Trophoblast cell (in vitro differentiated cells and primary cell): ENCODE data around the gene TMEM60.

ENCODE experiments used
- DNase-seq, 2 donors: peaks; one replicate each; pipeline ENCODE4 v3.0.0-alpha.2; 2016
- H2AFZ ChIP-seq: 2 replicates; pipeline ENCODE4 v1.6.1; 2013; ENCODE audit warnings: low read length, moderate library complexity, mild to moderate bottlenecking; ENCODE audit not compliant: insufficient read depth, poor library complexity
- H2AK5ac ChIP-seq: 2 replicates; pipeline ENCODE4 v1.6.1; 2013; ENCODE audit warnings: mild to moderate bottlenecking, low read length
- H2BK120ac ChIP-seq: 2 replicates; pipeline ENCODE4 v1.6.1; 2013; ENCODE audit warnings: low read length, mild to moderate bottlenecking, moderate library complexity; ENCODE audit not compliant: insufficient read depth, poor library complexity
- H2BK12ac ChIP-seq: 2 replicates; pipeline ENCODE4 v1.6.1; 2013; ENCODE audit warnings: mild to moderate bottlenecking, low read length, moderate library complexity
- H2BK5ac ChIP-seq: 2 replicates; pipeline ENCODE4 v1.6.1; 2013; ENCODE audit warnings: low read length, low read depth, moderate library complexity, mild to moderate bottlenecking; ENCODE audit not compliant: poor library complexity
- H3K14ac ChIP-seq: 2 replicates; pipeline ENCODE4 v1.6.1; 2013; ENCODE audit warnings: mild to moderate bottlenecking, low read length
- H3K18ac ChIP-seq: 2 replicates; pipeline ENCODE4 v1.6.1; 2013; ENCODE audit warnings: mild to moderate bottlenecking, low read length
- H3K23ac ChIP-seq: 2 replicates; pipeline ENCODE4 v1.6.1; 2013; ENCODE audit warnings: low read length
- H3K27ac ChIP-seq: 2 replicates; pipeline ENCODE4 v1.5.1; 2013; ENCODE audit warnings: low read depth, mild to moderate bottlenecking, inconsistent platforms, low read length, moderate library complexity
- H3K27me3 ChIP-seq: 2 replicates; pipeline ENCODE4 v1.6.1; 2013; ENCODE audit warnings: inconsistent platforms, mild to moderate bottlenecking, low read length, moderate library complexity; ENCODE audit not compliant: insufficient read depth
- H3K36me3 ChIP-seq, 2 experiments: 1 replicate in 1 of 2; 2 replicates in 1 of 2; pipeline ENCODE4 v1.6.1; 2013; ENCODE audit warnings: low read length in 2 of 2, mild to moderate bottlenecking in 2 of 2, moderate library complexity in 1 of 2; ENCODE audit not compliant: insufficient read depth in 2 of 2, control insufficient read depth in 1 of 2
- H3K4ac ChIP-seq: 2 replicates; pipeline ENCODE4 v1.6.1; 2013; ENCODE audit warnings: low read depth, mild to moderate bottlenecking, low read length, moderate library complexity
- H3K4me1 ChIP-seq, 2 experiments: 1 replicate in 1 of 2; 2 replicates in 1 of 2; pipeline ENCODE4 v1.6.1; 2013; ENCODE audit warnings: low read length in 2 of 2, mild to moderate bottlenecking in 2 of 2, moderate library complexity in 1 of 2; ENCODE audit not compliant: insufficient read depth in 2 of 2, control insufficient read depth in 1 of 2
- H3K4me2 ChIP-seq: 2 replicates; pipeline ENCODE4 v1.6.1; 2013; ENCODE audit warnings: inconsistent platforms, mild to moderate bottlenecking, low read length, moderate library complexity
- H3K4me3 ChIP-seq: 2 replicates; pipeline ENCODE4 v1.5.1; 2013; ENCODE audit warnings: mild to moderate bottlenecking, low read depth, low read length, inconsistent platforms
- H3K79me1 ChIP-seq: one replicate; pipeline ENCODE4 v1.6.1; 2013; ENCODE audit warnings: low read length
- H3K79me2 ChIP-seq: 2 replicates; pipeline ENCODE4 v1.6.1; 2013; ENCODE audit warnings: low read length, mild to moderate bottlenecking; ENCODE audit not compliant: control insufficient read depth, insufficient read depth, poor library complexity
- H3K9ac ChIP-seq: 2 replicates; pipeline ENCODE4 v1.6.1; 2013; ENCODE audit warnings: mild to moderate bottlenecking, low read length
- H3K9me3 ChIP-seq: 2 replicates; pipeline ENCODE4 v1.6.1; 2013; ENCODE audit warnings: low read depth, mild to moderate bottlenecking, control low read depth, inconsistent platforms, low read length; ENCODE audit not compliant: insufficient read depth
- H4K12ac ChIP-seq: 2 replicates; pipeline ENCODE4 v1.6.1; 2013; ENCODE audit warnings: low read depth, mild to moderate bottlenecking, low read length, moderate library complexity
- H4K8ac ChIP-seq: 2 replicates; pipeline ENCODE4 v1.6.1; 2013; ENCODE audit warnings: low read depth, mild to moderate bottlenecking, low read length, moderate library complexity
- H4K91ac ChIP-seq: one replicate; pipeline ENCODE4 v1.6.1; 2013; ENCODE audit warnings: low read depth, mild to moderate bottlenecking, low read length, moderate library complexity
- WGBS: extraction: QIAGEN DNeasy Blood & Tissue Kit; methylation state at CpG from one replicate; pipeline ENCODE4 v1.1.7; 2013; ENCODE audit warnings: missing lambda C conversion rate; ENCODE audit not compliant: insufficient read length, insufficient coverage; ENCODE audit errors: extremely low coverage; 5-methylcytosine and 5-hydroxymethylcytosine counted together

TMEM60 gene

GRCh38 chr7:77783111-77783510 lies 15.1 kb downstream of the TMEM60 start:
- Histone ChIP-seq H2AFZ (no peak overlapping the region), H4K8ac (no peak overlapping the region), H2AK5ac (no peak overlapping the region), H3K14ac (no peak overlapping the region), H3K18ac (no peak overlapping the region), H3K27me3 (no peaks in the 10 kb centered on the region), H3K9ac (no peak overlapping the region), H3K79me1 (no peaks in the 10 kb centered on the region), H3K4me3 (no peak overlapping the region), H2BK120ac (no peak overlapping the region), H3K4ac (no peak overlapping the region), H3K9me3 (no peaks in the 10 kb centered on the region), H3K23ac (no peak overlapping the region), H3K4me1 (no peaks in the 10 kb centered on the region), H3K79me2 (no peaks in the 10 kb centered on the region), H4K12ac (no peak overlapping the region), H3K36me3 (peaks cover 1 to 4% of the 10 kb centered on the region in 2 experiments), H2BK12ac (no peak overlapping the region), H4K91ac (no peak overlapping the region), H3K4me2 (no peak overlapping the region), H2BK5ac (no peak overlapping the region), H3K27ac (no peak overlapping the region)
- no peak for DNase-seq
- WGBS = no CpG with 5 or more reads among the region's 1 CpG

GRCh38 chr7:77782383-77782782 lies 15.9 kb downstream of the TMEM60 start:
- no peaks in the 10 kb centered on the region for H3K79me2 ChIP-seq
- H3K9ac ChIP-seq = no peak overlapping the region
- no peaks in the 10 kb centered on the region for H3K27me3 ChIP-seq
- H3K4ac ChIP-seq = no peak overlapping the region
- no peak overlapping the region for H2AK5ac ChIP-seq
- H3K23ac ChIP-seq = no peak overlapping the region
- H3K4me3 ChIP-seq = no peak overlapping the region
- H4K8ac ChIP-seq = no peak overlapping the region
- H3K79me1 ChIP-seq = no peaks in the 10 kb centered on the region
- no peak overlapping the region for H2BK12ac ChIP-seq
- no peaks in the 10 kb centered on the region for H3K4me1 ChIP-seq
- H3K4me2 ChIP-seq = no peak overlapping the region
- DNase-seq = no peak
- no peak overlapping the region for H3K18ac ChIP-seq
- H4K12ac ChIP-seq = no peak overlapping the region
- no peak overlapping the region for H2BK5ac ChIP-seq
- H4K91ac ChIP-seq = no peak overlapping the region
- no CpG with 5 or more reads among the region's 4 CpGs for WGBS
- H2BK120ac ChIP-seq = no peak overlapping the region
- no peaks in the 10 kb centered on the region for H3K9me3 ChIP-seq
- H3K36me3 ChIP-seq = peaks cover 1 to 4% of the 10 kb centered on the region in 2 experiments
- no peak overlapping the region for H3K27ac ChIP-seq
- H3K14ac ChIP-seq = no peak overlapping the region
- H2AFZ ChIP-seq = no peak overlapping the region

GRCh38 chr7:77778535-77778934 lies 19.7 kb downstream of the TMEM60 start:
- Histone ChIP-seq H3K79me1 (no peaks in the 10 kb centered on the region), H4K12ac (no peak overlapping the region), H3K4ac (no peak overlapping the region), H3K36me3 (peaks cover 6 to 8% of the 10 kb centered on the region in 2 experiments), H4K8ac (no peak overlapping the region), H3K4me3 (no peak overlapping the region), H2AFZ (no peak overlapping the region), H4K91ac (no peak overlapping the region), H3K14ac (no peak overlapping the region), H3K4me1 (no peaks in the 10 kb centered on the region), H3K4me2 (no peak overlapping the region), H3K27me3 (no peaks in the 10 kb centered on the region), H3K9me3 (no peaks in the 10 kb centered on the region), H2AK5ac (no peak overlapping the region), H2BK12ac (no peak overlapping the region), H3K23ac (no peak overlapping the region), H3K79me2 (no peaks in the 10 kb centered on the region), H2BK5ac (no peak overlapping the region), H2BK120ac (no peak overlapping the region), H3K27ac (no peak overlapping the region), H3K18ac (no peak overlapping the region), H3K9ac (no peak overlapping the region)
- WGBS = no CpG with 5 or more reads among the region's 2 CpGs
- no peak for DNase-seq

GRCh38 chr7:77771901-77772300 lies 26.3 kb downstream of the TMEM60 start:
- peaks cover 3 to 17% of the 10 kb centered on the region in 2 experiments for H3K36me3 ChIP-seq
- no peak overlapping the region for H3K27ac ChIP-seq
- H3K4me2 ChIP-seq = no peak overlapping the region
- no peak overlapping the region for H3K9ac ChIP-seq
- no peak overlapping the region for H4K91ac ChIP-seq
- DNase-seq = no peak
- H3K9me3 ChIP-seq = no peaks in the 10 kb centered on the region
- H2AK5ac ChIP-seq = no peak overlapping the region
- H3K27me3 ChIP-seq = no peaks in the 10 kb centered on the region
- peaks cover 1% of the 10 kb centered on the region for H3K79me1 ChIP-seq
- no peak overlapping the region for H4K12ac ChIP-seq
- no peak overlapping the region for H2BK5ac ChIP-seq
- no peak overlapping the region for H3K4ac ChIP-seq
- H2BK12ac ChIP-seq = no peak overlapping the region
- no peak overlapping the region for H3K4me3 ChIP-seq
- H4K8ac ChIP-seq = no peak overlapping the region
- H2BK120ac ChIP-seq = no peak overlapping the region
- no peak overlapping the region for H2AFZ ChIP-seq
- no peak overlapping the region for H3K14ac ChIP-seq
- H3K4me1 ChIP-seq = no peaks in the 10 kb centered on the region
- no peaks in the 10 kb centered on the region for H3K79me2 ChIP-seq
- no peak overlapping the region for H3K23ac ChIP-seq
- no peak overlapping the region for H3K18ac ChIP-seq
